Activated T-helper 1 cell treated with anti-CD3 and anti-CD28 coated beads, Interleukin-12 subunit alpha, Interleukin-12 subunit beta, Interleukin-2, Interleukin-4 antibody, amounts not matched to agents 30 ng/mL and 10 ng/mL and 1 ng/mL, durations not matched to agents 14 hours and 24 hours and 36 hours (primary cell): ENCODE measurements around the gene GABBR2. TPM values are rescaled to one million over a fixed set of nuclear protein-coding genes. Genes with fewer than 3 reads are reported as not detected.
"Not testable (repeated sequence)": the region's sequence is repeated elsewhere in the genome, so short reads cannot be mapped to it uniquely, and the experiment has no call there.

Source experiments
- DNase-seq: peaks from one replicate; pipeline ENCODE4 v3.0.0; 2021; ENCODE audit warnings: low spot score
- H3K27ac Mint-ChIP-seq: one replicate; pipeline ENCODE4 v1.8.0; 2021; ENCODE audit warnings: mild to moderate bottlenecking, mixed read lengths
- H3K27me3 Mint-ChIP-seq: one replicate; pipeline ENCODE4 v1.8.0; 2022; ENCODE audit warnings: mild to moderate bottlenecking, moderate library complexity, mixed read lengths; ENCODE audit not compliant: insufficient read depth
- H3K36me3 Mint-ChIP-seq: one replicate; pipeline ENCODE4 v1.8.0; 2021; ENCODE audit warnings: low read depth, mixed read lengths
- H3K4me1 Mint-ChIP-seq: one replicate; pipeline ENCODE4 v1.8.0; 2021; ENCODE audit warnings: low read depth, mixed read lengths
- H3K4me3 Mint-ChIP-seq: one replicate; pipeline ENCODE4 v1.8.0; 2021; ENCODE audit warnings: mild to moderate bottlenecking, moderate library complexity, mixed read lengths
- H3K9me3 Mint-ChIP-seq: one replicate; pipeline ENCODE4 v1.8.0; 2021; ENCODE audit warnings: mixed read lengths
- intact Hi-C: fragments of 100-400 bp; cut with micrococcal nuclease; formaldehyde crosslinking; loops from one replicate; pipeline ENCODE4 v1.15.1; 2024
- total RNA-seq: library from RNA; stranded (reverse); gene quantifications from 2 replicates; pipeline ENCODE4 v1.2.3, GENCODE V29; 2022

The GABBR2 gene
- total RNA-seq, 1 donor from 2014 or later, result not detected

DNA sequence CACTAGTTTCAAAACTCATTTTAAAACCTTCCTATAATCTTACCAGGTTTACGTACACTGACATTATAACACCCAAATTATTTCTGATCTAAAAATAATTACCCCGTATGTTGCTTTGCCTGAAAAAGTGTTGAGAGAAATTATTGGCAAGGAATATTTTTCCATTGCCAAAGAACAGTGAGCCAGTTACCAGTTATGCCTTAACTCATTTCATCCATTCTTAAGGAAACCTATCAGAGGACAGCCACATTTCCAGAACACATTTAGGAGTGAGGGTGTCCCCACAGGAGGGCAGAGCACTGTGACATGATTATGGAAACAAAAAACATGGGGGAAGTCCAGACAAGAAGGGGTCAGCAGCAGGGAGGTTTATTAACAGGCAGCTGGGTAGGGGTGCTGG lies 52.2 kb downstream of the GABBR2 start:
- Mint-ChIP-seq H3K4me3 (no peak overlapping the region), H3K36me3 (no peaks in the 10 kb centered on the region), H3K4me1 (no peaks in the 10 kb centered on the region), H3K27ac (no peak overlapping the region), H3K9me3 (no peaks in the 10 kb centered on the region), H3K27me3 (peaks cover 5% of the 10 kb centered on the region)
- DNase-seq, result no peak
- intact Hi-C loops, result no loop called here

DNA sequence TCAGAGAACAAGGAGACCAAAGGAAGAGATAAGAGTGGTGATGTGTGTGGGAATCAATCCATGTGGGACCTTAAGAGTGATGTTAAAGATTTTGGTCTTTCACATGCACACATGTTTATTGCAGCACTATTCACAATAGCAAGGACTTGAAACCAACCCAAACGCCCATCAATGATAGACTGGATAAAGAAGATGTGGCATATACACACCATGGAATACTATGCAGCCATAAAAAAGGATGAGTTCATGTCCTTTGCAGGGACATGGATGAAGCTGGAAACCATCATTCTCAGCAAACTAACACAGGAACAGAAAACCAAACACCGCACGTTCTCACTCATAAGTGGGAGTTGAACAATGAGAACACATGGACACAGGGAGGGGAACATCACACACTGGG lies 53.3 kb downstream of the GABBR2 start:
- H3K27me3 Mint-ChIP-seq, H3K4me1 Mint-ChIP-seq, H3K4me3 Mint-ChIP-seq, DNase-seq, intact Hi-C loops, H3K27ac Mint-ChIP-seq, H3K36me3 Mint-ChIP-seq, H3K9me3 Mint-ChIP-seq: not testable (repeated sequence)

DNA sequence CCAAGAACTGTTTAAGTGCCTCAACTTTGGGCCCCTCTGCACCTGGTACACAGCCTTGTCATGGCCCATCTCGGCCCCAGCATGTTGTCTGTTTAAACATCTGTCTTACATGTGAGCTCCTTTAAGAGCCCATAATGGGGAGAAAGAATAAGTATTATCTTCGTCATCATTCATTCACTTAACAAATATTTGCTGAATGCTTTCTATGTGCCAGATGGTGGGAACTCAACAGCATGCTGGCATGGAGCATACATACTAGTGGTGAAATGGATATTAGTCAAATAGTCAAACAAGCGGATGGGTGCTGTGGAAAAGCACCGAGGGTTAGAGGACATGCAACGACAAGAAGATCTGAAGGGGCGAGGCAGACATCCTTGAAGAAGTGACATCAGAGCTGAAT lies 54.5 kb downstream of the GABBR2 start:
- no peak overlapping the region for H3K27ac Mint-ChIP-seq
- intact Hi-C loops, result no loop called here
- no peak overlapping the region for H3K4me3 Mint-ChIP-seq
- no peak for DNase-seq
- H3K27me3 Mint-ChIP-seq, result peaks cover 7% of the 10 kb centered on the region
- H3K9me3 Mint-ChIP-seq, result no peaks in the 10 kb centered on the region
- H3K4me1 Mint-ChIP-seq, result no peaks in the 10 kb centered on the region
- no peaks in the 10 kb centered on the region for H3K36me3 Mint-ChIP-seq

DNA sequence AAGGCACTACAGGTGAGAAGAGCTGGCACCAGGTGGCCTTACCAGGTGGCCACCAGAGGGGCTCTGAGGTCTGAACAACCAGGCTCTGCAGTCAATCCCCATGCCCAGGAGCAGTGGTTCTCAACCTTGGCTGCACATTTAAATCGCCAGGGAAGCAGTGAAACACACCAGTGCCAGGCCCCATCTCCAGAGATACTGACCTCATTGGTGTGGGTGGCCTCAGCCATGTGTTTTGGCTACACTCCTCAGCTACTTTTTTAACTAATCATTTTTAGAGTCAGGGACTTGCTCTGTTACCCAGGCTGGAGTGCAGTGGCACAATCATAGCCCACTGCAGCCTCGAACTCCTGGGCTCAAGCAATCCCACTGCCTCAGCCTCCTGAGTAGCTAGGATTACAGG lies 56.0 kb downstream of the GABBR2 start:
- no peak overlapping the region for H3K27ac Mint-ChIP-seq
- H3K9me3 Mint-ChIP-seq, result no peaks in the 10 kb centered on the region
- no peak for DNase-seq
- intact Hi-C loops, result no loop called here
- H3K27me3 Mint-ChIP-seq, result peaks cover 3% of the 10 kb centered on the region
- no peaks in the 10 kb centered on the region for H3K36me3 Mint-ChIP-seq
- H3K4me3 Mint-ChIP-seq, result no peak overlapping the region
- no peaks in the 10 kb centered on the region for H3K4me1 Mint-ChIP-seq

DNA sequence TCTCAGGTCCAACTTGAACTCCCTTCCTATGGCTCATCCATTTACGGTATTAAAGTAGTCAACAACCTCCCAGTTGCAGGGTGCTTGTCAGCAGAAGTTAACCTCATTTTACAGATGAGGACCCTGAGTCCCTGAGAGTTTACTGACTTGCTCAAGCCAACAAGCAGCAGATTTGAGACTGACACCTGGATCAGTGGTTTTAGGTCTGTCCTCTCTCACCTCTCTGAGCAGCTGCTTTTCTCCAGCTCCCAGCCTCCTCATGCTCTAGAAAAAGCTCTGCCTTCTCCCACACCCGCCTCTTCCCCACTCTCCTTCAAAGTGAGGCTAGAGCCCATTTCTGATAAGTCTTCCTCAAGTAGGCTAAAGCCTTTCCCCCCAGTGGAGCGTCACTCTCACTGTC lies 56.4 kb downstream of the GABBR2 start:
- no peaks in the 10 kb centered on the region for H3K9me3 Mint-ChIP-seq
- H3K36me3 Mint-ChIP-seq, result no peaks in the 10 kb centered on the region
- H3K4me1 Mint-ChIP-seq, result no peaks in the 10 kb centered on the region
- H3K27ac Mint-ChIP-seq, result no peak overlapping the region
- H3K27me3 Mint-ChIP-seq, result peaks cover 4% of the 10 kb centered on the region
- intact Hi-C loops, result no loop called here
- H3K4me3 Mint-ChIP-seq, result no peak overlapping the region
- DNase-seq, result no peak

DNA sequence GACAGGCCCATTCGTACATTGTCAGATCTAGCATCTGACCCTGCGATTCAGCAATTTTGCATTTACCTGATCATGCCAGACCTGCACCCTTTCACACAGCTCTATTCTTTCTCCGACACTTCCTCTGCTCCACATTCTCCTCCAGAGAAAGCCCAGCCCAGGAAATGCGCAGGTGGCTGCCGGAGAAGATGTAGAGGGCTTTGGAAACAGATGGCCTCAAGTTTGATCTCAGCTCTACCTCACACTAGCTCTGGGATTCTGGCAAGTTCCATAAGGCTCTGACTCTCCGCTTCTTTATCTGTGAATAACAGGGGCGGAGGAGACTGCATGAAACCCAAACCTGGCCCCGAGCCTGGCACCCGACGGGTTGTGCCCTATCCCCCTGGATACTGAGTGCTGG lies 61.5 kb downstream of the GABBR2 start:
- DNase-seq, result no peak
- Mint-ChIP-seq H3K27me3 (peaks cover 7% of the 10 kb centered on the region), H3K4me1 (no peaks in the 10 kb centered on the region), H3K36me3 (no peaks in the 10 kb centered on the region), H3K9me3 (no peaks in the 10 kb centered on the region), H3K27ac (no peak overlapping the region), H3K4me3 (no peak overlapping the region)
- intact Hi-C loops, result no loop called here

DNA sequence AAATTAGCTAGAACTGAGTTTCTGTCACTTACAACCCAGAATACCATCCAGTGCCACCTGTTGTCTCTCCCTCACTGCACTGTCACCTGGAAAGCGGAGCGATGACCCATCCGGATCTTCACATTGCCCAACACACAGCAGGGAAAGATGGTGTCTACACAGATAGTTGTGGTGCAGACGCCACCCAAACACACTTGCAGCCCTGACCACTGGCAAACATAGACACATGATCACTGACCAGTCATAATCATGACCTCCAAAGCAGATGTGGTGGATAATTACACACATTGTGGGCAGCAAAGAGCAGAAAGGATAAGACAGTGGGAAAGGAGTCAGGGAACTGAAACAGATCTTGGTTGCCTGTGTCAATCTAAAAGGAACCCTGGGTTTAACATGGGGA lies 64.7 kb downstream of the GABBR2 start:
- Mint-ChIP-seq H3K36me3 (no peaks in the 10 kb centered on the region), H3K4me3 (no peak overlapping the region), H3K27ac (no peak overlapping the region), H3K4me1 (no peaks in the 10 kb centered on the region), H3K9me3 (no peaks in the 10 kb centered on the region), H3K27me3 (peaks cover 7% of the 10 kb centered on the region)
- DNase-seq, result no peak
- intact Hi-C loops, result no loop called here

DNA sequence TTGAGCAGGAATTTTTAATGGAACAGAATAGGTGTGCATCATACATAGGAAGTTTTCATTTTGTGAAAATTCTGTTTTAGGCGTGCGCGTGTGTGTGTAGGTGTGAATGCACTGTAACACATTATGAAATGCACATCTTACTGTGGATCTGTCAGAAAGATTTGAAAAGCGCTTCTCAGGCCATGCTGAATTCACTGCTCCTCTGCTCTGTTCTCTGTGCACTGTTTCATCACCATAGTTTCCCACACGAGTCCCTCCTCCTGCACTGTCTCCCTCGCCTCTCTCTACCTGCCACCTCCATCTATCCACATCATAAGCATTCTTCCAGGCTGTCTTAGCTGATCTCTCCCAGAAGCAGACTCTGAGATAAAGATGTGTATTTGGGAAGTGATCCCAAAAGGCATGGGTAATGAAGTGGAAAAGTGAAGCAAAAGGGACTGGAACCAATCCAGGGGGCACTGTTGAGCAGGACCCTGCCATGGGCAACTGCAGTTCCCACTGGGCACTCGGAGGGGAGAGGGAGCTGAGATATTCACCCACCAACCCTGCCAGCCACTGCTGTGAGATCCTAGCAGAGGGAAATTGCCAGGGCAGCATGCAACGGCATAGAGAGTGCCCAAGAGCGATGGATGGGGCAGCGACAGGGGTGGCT lies 65.9 kb downstream of the GABBR2 start:
- Mint-ChIP-seq H3K4me3 (no peak overlapping the region), H3K36me3 (no peaks in the 10 kb centered on the region), H3K27ac (no peak overlapping the region), H3K27me3 (peaks cover 10% of the 10 kb centered on the region), H3K4me1 (no peaks in the 10 kb centered on the region), H3K9me3 (no peaks in the 10 kb centered on the region)
- intact Hi-C loops, result no loop called here
- no peak for DNase-seq

DNA sequence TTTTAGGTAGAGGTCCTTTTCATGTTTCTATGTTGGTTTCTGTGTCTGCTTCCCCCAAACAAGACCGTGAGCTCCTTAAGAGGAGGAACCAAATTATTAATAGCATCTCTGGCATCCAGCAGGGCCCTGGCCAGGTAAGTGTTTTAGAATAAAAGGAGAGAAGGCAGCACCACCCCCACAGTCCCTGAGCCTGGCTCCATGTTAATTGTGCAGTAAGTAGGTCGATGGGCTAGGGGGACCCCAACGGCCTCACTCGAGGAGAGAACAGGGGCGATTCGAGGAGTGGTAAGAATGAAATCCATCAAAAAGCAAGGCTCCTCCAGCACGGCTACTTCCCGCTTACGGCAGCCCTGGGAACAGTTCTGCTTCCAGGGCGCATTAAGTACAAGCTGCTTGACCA lies 67.0 kb downstream of the GABBR2 start:
- H3K4me1 Mint-ChIP-seq, result no peaks in the 10 kb centered on the region
- H3K4me3 Mint-ChIP-seq, result no peak overlapping the region
- DNase-seq, result no peak
- no peaks in the 10 kb centered on the region for H3K9me3 Mint-ChIP-seq
- intact Hi-C loops, result no loop called here
- H3K27ac Mint-ChIP-seq, result no peak overlapping the region
- H3K36me3 Mint-ChIP-seq, result no peaks in the 10 kb centered on the region
- H3K27me3 Mint-ChIP-seq, result peaks cover 8% of the 10 kb centered on the region

DNA sequence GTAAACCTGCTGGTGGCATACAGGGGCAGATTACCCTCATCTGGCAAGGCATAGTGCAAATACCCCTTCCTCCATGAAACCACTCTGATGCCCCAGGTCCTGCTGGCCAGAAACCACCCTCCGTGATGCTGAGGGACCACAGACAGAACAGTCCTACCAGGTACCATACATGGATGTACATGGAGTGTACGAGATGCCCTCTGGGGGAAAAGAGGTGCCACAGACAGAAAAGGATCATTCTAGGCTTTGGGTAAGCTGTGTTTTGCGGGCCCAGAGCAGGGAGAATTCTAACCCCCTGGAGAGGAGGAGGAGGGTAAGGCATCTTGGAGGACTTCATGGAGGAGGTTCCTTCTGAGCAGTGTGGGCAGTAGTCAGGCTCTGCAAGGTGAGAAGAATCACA lies 68.3 kb downstream of the GABBR2 start:
- Mint-ChIP-seq H3K27ac (no peak overlapping the region), H3K4me1 (no peaks in the 10 kb centered on the region), H3K9me3 (no peaks in the 10 kb centered on the region), H3K4me3 (no peak overlapping the region), H3K27me3 (peaks cover 8% of the 10 kb centered on the region), H3K36me3 (no peaks in the 10 kb centered on the region)
- no peak for DNase-seq
- intact Hi-C loops, result no loop called here

DNA sequence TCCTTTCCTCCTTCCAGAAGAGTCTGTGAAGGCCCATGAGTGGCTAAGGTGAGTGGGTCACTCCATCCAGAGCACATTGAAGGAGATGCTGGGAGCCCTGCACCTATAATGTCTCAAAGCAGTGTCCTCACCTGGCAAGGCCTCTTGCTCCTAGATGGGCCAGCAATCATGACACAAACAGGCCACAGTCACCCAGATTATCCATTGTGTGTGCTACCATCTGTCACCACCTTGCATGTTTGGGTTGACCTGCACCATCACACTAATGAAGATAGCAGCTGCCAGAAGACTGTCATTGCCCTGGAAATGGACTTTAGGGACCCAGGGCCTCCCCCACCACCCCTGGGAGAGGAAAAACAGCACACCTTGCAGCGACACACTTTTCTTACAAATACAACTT lies 69.6 kb downstream of the GABBR2 start:
- Mint-ChIP-seq H3K36me3 (no peaks in the 10 kb centered on the region), H3K4me3 (no peak overlapping the region), H3K27ac (no peak overlapping the region), H3K27me3 (peaks cover 8% of the 10 kb centered on the region), H3K4me1 (no peaks in the 10 kb centered on the region), H3K9me3 (no peaks in the 10 kb centered on the region)
- no peak for DNase-seq
- intact Hi-C loops, result no loop called here

DNA sequence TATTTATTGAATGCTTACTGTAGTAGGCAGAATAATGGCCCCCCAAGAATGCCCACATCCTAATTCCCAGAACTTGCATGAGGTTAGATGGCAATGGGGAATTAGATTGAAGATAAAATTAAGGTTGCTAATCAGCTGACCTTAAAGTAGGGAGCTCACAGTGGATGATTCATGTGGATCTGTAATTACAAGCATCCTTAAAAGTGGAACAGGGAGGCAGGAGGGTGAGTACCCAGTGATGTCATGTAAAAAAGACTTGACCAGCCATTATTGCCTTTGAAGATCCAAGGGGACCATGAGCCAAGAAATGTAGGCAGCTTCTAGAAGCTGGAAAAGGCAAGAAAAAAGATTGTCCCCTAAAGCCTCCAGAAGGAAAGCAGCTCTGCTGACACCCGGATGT lies 71.4 kb downstream of the GABBR2 start:
- no peak overlapping the region for H3K27ac Mint-ChIP-seq
- H3K27me3 Mint-ChIP-seq, result peaks cover 7% of the 10 kb centered on the region
- H3K4me3 Mint-ChIP-seq, result no peak overlapping the region
- DNase-seq, result no peak
- intact Hi-C loops, result no loop called here
- H3K36me3 Mint-ChIP-seq, result no peaks in the 10 kb centered on the region
- H3K9me3 Mint-ChIP-seq, result no peaks in the 10 kb centered on the region
- no peaks in the 10 kb centered on the region for H3K4me1 Mint-ChIP-seq

DNA sequence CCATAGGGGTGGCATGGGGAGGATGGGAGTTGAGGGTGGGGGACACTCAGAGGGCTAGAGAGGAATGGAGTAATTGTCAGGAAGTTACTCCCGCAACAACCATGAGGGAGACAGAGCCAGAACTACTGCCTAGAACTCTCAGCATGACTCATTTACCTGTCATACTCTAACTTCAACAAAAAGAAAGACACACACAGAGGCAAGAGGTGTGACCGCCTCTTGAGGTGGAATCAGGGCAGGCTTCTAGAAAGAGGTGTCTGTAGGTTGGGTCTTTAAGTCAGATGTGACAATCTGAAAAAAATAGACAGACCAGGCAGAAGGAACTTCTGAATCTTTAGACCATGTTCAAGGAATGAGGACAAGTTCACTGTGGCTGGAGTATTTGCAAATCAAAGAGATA lies 73.4 kb downstream of the GABBR2 start:
- Mint-ChIP-seq H3K4me1 (no peaks in the 10 kb centered on the region), H3K4me3 (no peak overlapping the region), H3K36me3 (no peaks in the 10 kb centered on the region), H3K27ac (no peak overlapping the region), H3K9me3 (no peaks in the 10 kb centered on the region), H3K27me3 (peaks cover 5% of the 10 kb centered on the region)
- no peak for DNase-seq
- intact Hi-C loops, result no loop called here

DNA sequence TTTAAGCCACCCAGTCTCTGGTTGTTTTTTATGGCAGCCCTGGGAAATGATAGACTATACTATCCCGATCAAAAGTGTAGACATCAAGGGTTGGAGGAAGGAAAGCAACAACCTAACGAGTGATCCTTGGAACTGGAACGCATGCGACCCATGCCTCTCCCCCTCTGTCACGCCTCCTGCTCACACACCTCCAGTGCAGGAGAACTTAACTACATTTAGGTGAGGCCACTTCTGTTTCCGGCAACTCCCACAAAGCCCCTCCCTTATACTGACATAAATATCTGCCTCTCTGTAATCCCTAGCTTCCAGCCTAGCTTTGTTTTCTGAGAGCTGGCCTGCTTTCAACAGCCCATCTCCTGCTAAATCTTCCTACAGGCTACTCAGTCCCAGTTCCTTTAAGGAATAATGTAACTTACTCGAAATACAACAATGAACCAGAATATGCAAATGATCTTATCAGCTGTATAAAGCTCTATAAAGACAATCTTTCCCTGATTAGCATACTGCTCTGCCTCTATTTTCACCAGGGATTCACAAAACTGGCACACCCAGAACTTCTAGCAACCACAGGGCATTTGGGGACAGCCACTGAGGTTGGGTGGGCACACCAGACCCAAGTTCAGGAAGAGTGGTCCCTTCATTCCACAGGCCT lies 73.9 kb downstream of the GABBR2 start:
- no peaks in the 10 kb centered on the region for H3K4me1 Mint-ChIP-seq
- no peak overlapping the region for H3K4me3 Mint-ChIP-seq
- no peak overlapping the region for H3K27ac Mint-ChIP-seq
- H3K36me3 Mint-ChIP-seq, result no peaks in the 10 kb centered on the region
- intact Hi-C loops, result no loop called here
- no peaks in the 10 kb centered on the region for H3K9me3 Mint-ChIP-seq
- H3K27me3 Mint-ChIP-seq, result peaks cover 5% of the 10 kb centered on the region
- DNase-seq, result no peak
